GM12878 (cell line): Measurements from ENCODE around the gene ANP32A. TPM values are rescaled to one million over a fixed set of nuclear protein-coding genes. Genes with fewer than 3 reads are reported as not detected.

Source experiments
- ATAC-seq: fragments of 200-7000 bp; cut with Tn5 transposase; 3 replicates; pipeline ENCODE4 v1.9.1; 2020; ENCODE audit warnings: mild to moderate bottlenecking, moderate library complexity
- BruUV-seq: library from RNA; stranded (reverse); fragments of 400-500 nt; replicated peaks from 2 replicates; lab custom pipeline; 2021; lab: Mats Ljungman, UMichigan
- CTCF ChIA-PET: fragments of 300-600 bp; sonication (Branson Sonifier 250); formaldehyde crosslinking; extraction: SDS; loops from one replicate; lab custom pipeline; 2021; ENCODE audit warnings: inconsistent platforms; lab: Yijun Ruan, JAX
- POLR2A ChIA-PET: fragments of 350-600 bp; formaldehyde crosslinking; extraction: SDS; loops from one replicate; lab custom pipeline; 2021; ENCODE audit warnings: inconsistent platforms; lab: Charles Lee
- RAD21 ChIA-PET: fragments of 300-600 bp; sonication (Branson Sonifier 250); formaldehyde crosslinking; loops from one replicate; lab custom pipeline; 2023; ENCODE audit warnings: antibody characterized with exemption; ENCODE audit not compliant: unreplicated experiment; lab: Charles Lee
- SMC1A ChIA-PET: fragments of 300-600 bp; sonication (Branson Sonifier 250); formaldehyde crosslinking; loops from one replicate; lab custom pipeline; 2023; ENCODE audit not compliant: unreplicated experiment, uncharacterized antibody; lab: Charles Lee
- DNase-seq: peaks from one replicate; pipeline ENCODE4 v3.0.0-alpha.2; 2011; ENCODE audit warnings: low read depth, low spot score
- FAIRE-seq: peaks from 3 replicates; lab custom pipeline; 2011; peaks lifted over from hg19 to GRCh38; lab: Jason Lieb, UNC
- H2AFZ ChIP-seq: 2 replicates; pipeline ENCODE4 v1.6.0; 2011; ENCODE audit warnings: low read depth, low read length, control low read depth; ENCODE audit not compliant: control insufficient read depth
- H3K27ac ChIP-seq: 2 replicates; pipeline ENCODE4 v1.5.1; 2011; ENCODE audit warnings: control low read depth; ENCODE audit not compliant: control insufficient read depth, insufficient read depth
- H3K27me3 ChIP-seq, 2 experiments: replicated peaks in 1 of 2; 2 replicates each; pipeline versions ENCODE4 v1.6.0 to v1.6.1; 2011; ENCODE audit warnings: low read length in 1 of 2; ENCODE audit not compliant: control insufficient read depth in 2 of 2, insufficient read depth in 2 of 2
- H3K36me3 ChIP-seq, 2 experiments: 2 replicates each; pipeline ENCODE4 v1.5.1; 2011; ENCODE audit warnings: low read length in 1 of 2; ENCODE audit not compliant: control insufficient read depth in 2 of 2, insufficient read depth in 2 of 2
- H3K4me1 ChIP-seq: 2 replicates; pipeline ENCODE4 v1.6.1; 2011; ENCODE audit warnings: mild to moderate bottlenecking, low read length, moderate library complexity, mixed read lengths; ENCODE audit not compliant: control insufficient read depth, insufficient read depth
- H3K4me2 ChIP-seq: 2 replicates; pipeline ENCODE4 v1.6.0; 2011; ENCODE audit warnings: control low read depth; ENCODE audit not compliant: control insufficient read depth, insufficient read depth
- H3K4me3 ChIP-seq: fragments of 200-600 bp; sonication (generic); 2 replicates; pipeline ENCODE4 v1.5.1; 2016
- H3K79me2 ChIP-seq: 2 replicates; pipeline ENCODE4 v1.6.0; 2011; ENCODE audit warnings: low read length; ENCODE audit not compliant: control insufficient read depth, insufficient read depth
- H3K9ac ChIP-seq: 2 replicates; pipeline ENCODE4 v1.8.0; 2011; ENCODE audit warnings: low read length, control low read depth, mixed read lengths; ENCODE audit not compliant: control insufficient read depth, insufficient read depth
- H3K9me3 ChIP-seq: replicated peaks from 3 replicates; pipeline ENCODE4 v1.5.1; 2011; ENCODE audit warnings: mild to moderate bottlenecking, low read length; ENCODE audit not compliant: control insufficient read depth, insufficient read depth
- H4K20me1 ChIP-seq: 2 replicates; pipeline ENCODE4 v1.6.0; 2011; ENCODE audit not compliant: control insufficient read depth, insufficient read depth
- CBX5 ChIP-seq: sonication (generic); IDR thresholded peaks from 2 replicates; pipeline ENCODE4 v1.6.1; 2016; ENCODE audit warnings: low read depth, moderate library complexity, mild to moderate bottlenecking, inconsistent platforms
- HDGF ChIP-seq: fragments of 450-650 bp; IDR thresholded peaks from 2 replicates; pipeline ENCODE4 v1.6.1; 2016; ENCODE audit warnings: antibody characterized with exemption
- KAT2A ChIP-seq: conservative IDR thresholded peaks from 2 replicates; pipeline ENCODE4 v1.6.1; 2011; ENCODE audit warnings: low read depth, low read length; ENCODE audit not compliant: control insufficient read depth
- KLF5 ChIP-seq: fragments of 450-650 bp; IDR thresholded peaks from 2 replicates; pipeline ENCODE4 v1.6.1; 2014; ENCODE audit warnings: mild to moderate bottlenecking; ENCODE audit not compliant: partially characterized antibody
- NFYA ChIP-seq: IDR thresholded peaks from 2 replicates; pipeline ENCODE4 v1.6.1; 2011; ENCODE audit warnings: low read depth, mild to moderate bottlenecking, low read length, improper control_type of control experiment, borderline replicate concordance
- RBBP5 ChIP-seq: fragments of 200-600 bp; sonication (generic); conservative IDR thresholded peaks from 2 replicates; pipeline ENCODE4 v1.6.1; 2016
- SIX5 ChIP-seq: IDR thresholded peaks from 2 replicates; pipeline ENCODE4 v1.6.1; 2011; ENCODE audit warnings: mild to moderate bottlenecking, low read depth, low read length, moderate library complexity; ENCODE audit not compliant: severe bottlenecking
- SKIL ChIP-seq: fragments of 450-650 bp; IDR thresholded peaks from 2 replicates; pipeline ENCODE4 v1.6.1; 2017; ENCODE audit warnings: mild to moderate bottlenecking, low read depth, inconsistent platforms; ENCODE audit not compliant: poor library complexity, severe bottlenecking
- SMAD5 ChIP-seq: IDR thresholded peaks from 2 replicates; pipeline ENCODE4 v1.6.1; 2016; ENCODE audit warnings: antibody characterized with exemption, low read depth
- SREBF2 ChIP-seq: IDR thresholded peaks from 2 replicates; pipeline ENCODE4 v1.6.1; 2012; ENCODE audit warnings: mild to moderate bottlenecking, low read length
- TARDBP ChIP-seq: IDR thresholded peaks from 2 replicates; pipeline ENCODE4 v1.6.1; 2016; ENCODE audit warnings: borderline replicate concordance
- TCF12 ChIP-seq: IDR thresholded peaks from 2 replicates; pipeline ENCODE4 v1.6.1; 2011; ENCODE audit warnings: low read depth, mild to moderate bottlenecking, low read length
- WGBS: methylation state at CpG from one replicate; pipeline ENCODE4 v1.1.6; 2016; ENCODE audit warnings: low lambda C conversion rate; ENCODE audit not compliant: insufficient replicate concordance, insufficient coverage; ENCODE audit errors: missing lambda C conversion rate; 5-methylcytosine and 5-hydroxymethylcytosine counted together
- in situ Hi-C: fragments of 300-500 bp; cut with MboI; formaldehyde crosslinking; loops from 9 replicates; pipeline ENCODE4 v1.14.3; 2018; ENCODE audit warnings: mixed read lengths
- intact Hi-C: fragments of 100-400 bp; cut with micrococcal nuclease; formaldehyde crosslinking; loops from one replicate; pipeline ENCODE4 v1.14.2; 2022; ENCODE audit not compliant: unreplicated experiment
- polyA plus RNA-seq, 11 experiments: library from polyadenylated mRNA; depleted of rRNA in 4 of 11; unstranded in 6 of 11; stranded (reverse) in 5 of 11; fragments of >200 nt; fragmentation: Nextera tagmentation in 4 of 11; fragmentation: Illumina TruSeq in 1 of 11; extraction: Ambion mirVana in 4 of 11; extraction: Trizol in 1 of 11; gene quantifications; 1 replicate in 1 of 11; 2 replicates in 10 of 11; pipeline versions ENCODE4 v1.2.1 to v1.2.3, GENCODE V29; 2011 to 2016; ENCODE audit warnings: inconsistent platforms in 2 of 11, missing spikeins in 2 of 11, low read depth in 1 of 11
- total RNA-seq, 4 experiments: library from RNA; depleted of rRNA in 3 of 4; stranded (reverse); fragments of >200 nt in 3 of 4; fragmentation: Illumina TruSeq in 1 of 4; extraction: Trizol in 1 of 4; gene quantifications; 2 replicates each; pipeline versions ENCODE4 v1.2.1 to v1.2.3, GENCODE V29; 2013 to 2021

Gene ANP32A
- total and polyA plus RNA-seq, 10 of the 15 experiments (the other 5 are each of a cell fraction or from before 2014, with no cell fraction given): 29.6 to 666 (median 234) TPM

GRCh38 chr15:68784206-68784605 is 36.5 kb downstream of the ANP32A start:
- H3K4me1 ChIP-seq: peaks cover 9% of the 10 kb centered on the region
- ChIA-PET CTCF (interaction anchor here (0.5 to 9.2 kb wide), 16 partner anchors 10 to 141 kb away, joined by 3 to 124 read pairs (median 4); no protein-coding TSS in a partner anchor), SMC1A (interaction anchor here (1.1 to 4.6 kb wide), 8 partner anchors 11 to 91 kb away, joined by 4 to 36 read pairs (median 6); no protein-coding TSS in a partner anchor), RAD21 (interaction anchor here (1.1 to 2.9 kb wide), 5 partner anchors 10 to 91 kb away, joined by 3 to 32 read pairs (median 11); no protein-coding TSS in a partner anchor), POLR2A (no interaction called here)
- FAIRE-seq (no peak), DNase-seq (no peak), ATAC-seq (no peak)
- no peak overlapping the region for H3K4me2 ChIP-seq
- H4K20me1 ChIP-seq: peaks cover 5% of the 10 kb centered on the region
- 93% methylated on average over 13 of the region's 13 CpGs for WGBS
- H3K9ac ChIP-seq: no peak overlapping the region
- H3K4me3 ChIP-seq: no peak overlapping the region
- H3K27ac ChIP-seq: no peak overlapping the region
- intact Hi-C loops: no loop called here
- TF ChIP-seq NFYA (no peak), TARDBP (no peak), SREBF2 (no peak), TCF12 (no peak), KLF5 (no peak), RBBP5 (no peak), HDGF (no peak), SIX5 (no peak), SKIL (no peak), SMAD5 (no peak), CBX5 (no peak), KAT2A (no peak)
- BruUV-seq: no TSS peak
- peaks cover 16% of the 10 kb centered on the region for H3K79me2 ChIP-seq
- H3K36me3 ChIP-seq: peaks cover 41 to 43% of the 10 kb centered on the region in 2 experiments
- H3K27me3 ChIP-seq: no peaks in the 10 kb centered on the region
- in situ Hi-C loops: loop anchor here (5.0 kb wide), 1 partner anchor 93 kb away; no protein-coding TSS in a partner anchor
- no peaks in the 10 kb centered on the region for H3K9me3 ChIP-seq
- H2AFZ ChIP-seq: no peak overlapping the region
